ELR (cell line): ENCODE results near the gene SELENOV.
A peak's percentile ranks its signal among the peaks of the same experiment; 100 is the strongest.

Source experiments
- DNase-seq: peaks from one replicate; pipeline ENCODE4 v3.0.0-alpha.2; 2015; ENCODE audit warnings: low read depth

Gene SELENOV

GRCh38 chr19:39494661-39495060 lies 20.3 kb upstream of the SELENOV start:
- no peak for DNase-seq

- no peak for DNase-seq
Observed at GRCh38 chr19:39496063-39496462, 18.9 kb upstream of the SELENOV start.

- no peak for DNase-seq
Observed at GRCh38 chr19:39497701-39497995, 17.3 kb upstream of the SELENOV start.

- DNase-seq, result peak; percentile 49
Observed at GRCh38 chr19:39497996-39498797, 16.7 kb upstream of the SELENOV start.

- no peak for DNase-seq
Observed at GRCh38 chr19:39498798-39499642, 15.9 kb upstream of the SELENOV start, which contains the start of gene DLL3. Gene DLL3, plus strand, starts transcription at chr19:39498947. Its CDS starts 28 bp downstream, at chr19:39498975.

GRCh38 chr19:39499932-39500331 lies 15.0 kb upstream of the SELENOV start:
- DNase-seq, result no peak

- DNase-seq, result no peak
Observed at GRCh38 chr19:39500543-39500942, 14.4 kb upstream of the SELENOV start.

GRCh38 chr19:39501340-39501739 lies 13.6 kb upstream of the SELENOV start:
- DNase-seq, result no peak

GRCh38 chr19:39502640-39503417 lies 12.1 kb upstream of the SELENOV start:
- DNase-seq, result peak; percentile 62

- DNase-seq, result no peak
Observed at GRCh38 chr19:39506598-39506943, 8.4 kb upstream of the SELENOV start.

GRCh38 chr19:39506944-39507714 lies 7.8 kb upstream of the SELENOV start:
- peak; percentile 67 for DNase-seq

GRCh38 chr19:39507715-39508364 lies 7.1 kb upstream of the SELENOV start:
- no peak for DNase-seq

- no peak for DNase-seq
Observed at GRCh38 chr19:39508629-39509028, 6.3 kb upstream of the SELENOV start.

GRCh38 chr19:39509233-39509632 lies 5.7 kb upstream of the SELENOV start:
- no peak for DNase-seq

GRCh38 chr19:39512988-39513387 lies 2.0 kb upstream of the SELENOV start:
- no peak for DNase-seq

GRCh38 chr19:39515551-39516191 lies 732 bp downstream of the SELENOV start:
- DNase-seq, result no peak

- DNase-seq, result no peak
Observed at GRCh38 chr19:39516270-39516669, 1.3 kb downstream of the SELENOV start.

GRCh38 chr19:39517432-39517831 lies 2.5 kb downstream of the SELENOV start:
- no peak for DNase-seq

- no peak for DNase-seq
Observed at GRCh38 chr19:39518458-39518857, 3.5 kb downstream of the SELENOV start.

GRCh38 chr19:39518975-39519374 lies 4.0 kb downstream of the SELENOV start:
- no peak for DNase-seq
